GM12891 (cell line): ENCODE data around the gene TBL3.

Experiments used
- POLR2A ChIP-seq: IDR thresholded peaks from 2 replicates; pipeline ENCODE4 v1.6.1; 2011; ENCODE audit warnings: low read depth, low read length, control low read depth
- POLR2AphosphoS5 ChIP-seq: IDR thresholded peaks from 2 replicates; pipeline ENCODE4 v1.6.1; 2011; ENCODE audit warnings: low read depth, low read length, control low read depth
- POU2F2 ChIP-seq: IDR thresholded peaks from 2 replicates; pipeline ENCODE4 v1.6.1; 2011; ENCODE audit warnings: low read depth, mild to moderate bottlenecking, control low read depth, low read length, moderate library complexity
- SPI1 ChIP-seq: IDR thresholded peaks from 2 replicates; pipeline ENCODE4 v1.6.1; 2011; ENCODE audit warnings: low read depth, low read length, control low read depth
- TAF1 ChIP-seq: IDR thresholded peaks from 2 replicates; pipeline ENCODE4 v1.6.1; 2011; ENCODE audit warnings: low read depth, low read length, control low read depth

- TF ChIP-seq POLR2AphosphoS5 = no peak
- no peak for TF ChIP-seq POLR2A
- TF ChIP-seq SPI1 = no peak
- TF ChIP-seq TAF1 = no peak
- no peak for TF ChIP-seq POU2F2
Observed at GRCh38 chr16:1978476-1979120, 6.7 kb downstream of the TBL3 start.
